Inflammatory macrophage treated with lipopolysaccharide for 4 hours (primary cell): ENCODE data around the gene TMEM243.
"Not testable (repeated sequence)": the region's sequence is repeated elsewhere in the genome, so short reads cannot be mapped to it uniquely, and the experiment has no call there.

ENCODE experiments used
- DNase-seq: peaks from one replicate; pipeline ENCODE4 v3.0.0-alpha.2; 2020

The TMEM243 gene

GRCh38 chr7:87219545-87220025, at the start of gene TMEM243:
Gene TMEM243, minus strand, starts transcription at chr7:87219732. Its CDS starts 229 bp downstream, at chr7:87219503.
- DNase-seq, result peak; percentile 94

GRCh38 chr7:87267239-87267900, 47.8 kb upstream of the TMEM243 start:
- no peak for DNase-seq

GRCh38 chr7:87263537-87263936, 44.0 kb upstream of the TMEM243 start:
- no peak for DNase-seq

GRCh38 chr7:87253589-87254087, 34.1 kb upstream of the TMEM243 start:
- no peak for DNase-seq

GRCh38 chr7:87245671-87246070, 26.1 kb upstream of the TMEM243 start:
- DNase-seq, result not testable (repeated sequence)

GRCh38 chr7:87238464-87239051, 19.0 kb upstream of the TMEM243 start:
- DNase-seq, result not testable (repeated sequence)

- no peak for DNase-seq
Measured at GRCh38 chr7:87234949-87235348, 15.4 kb upstream of the TMEM243 start.

- DNase-seq, result no peak
Measured at GRCh38 chr7:87231711-87232110, 12.2 kb upstream of the TMEM243 start.

- no peak for DNase-seq
Measured at GRCh38 chr7:87231258-87231657, 11.7 kb upstream of the TMEM243 start.

- no peak for DNase-seq
Measured at GRCh38 chr7:87226495-87226894, 7.0 kb upstream of the TMEM243 start.

- DNase-seq, result no peak
Measured at GRCh38 chr7:87225696-87226095, 6.2 kb upstream of the TMEM243 start.

- no peak for DNase-seq
Measured at GRCh38 chr7:87223666-87224065, 4.1 kb upstream of the TMEM243 start.

- DNase-seq, result no peak
Measured at GRCh38 chr7:87220734-87221215, 1.2 kb upstream of the TMEM243 start.

- DNase-seq, result peak; percentile 78
Measured at GRCh38 chr7:87220026-87220733, 648 bp upstream of the TMEM243 start.

- peak; percentile 87 for DNase-seq
Measured at GRCh38 chr7:87218796-87219544, 562 bp downstream of the TMEM243 start.

- no peak for DNase-seq
Measured at GRCh38 chr7:87217983-87218653, 1.4 kb downstream of the TMEM243 start.

GRCh38 chr7:87216701-87217508, 2.6 kb downstream of the TMEM243 start:
- DNase-seq, result peak; percentile 59

GRCh38 chr7:87215046-87215445, 4.5 kb downstream of the TMEM243 start:
- DNase-seq, result no peak

- DNase-seq, result peak; percentile 71
Measured at GRCh38 chr7:87213811-87214210, 5.7 kb downstream of the TMEM243 start.

- DNase-seq, result no peak
Measured at GRCh38 chr7:87213252-87213651, 6.3 kb downstream of the TMEM243 start.

GRCh38 chr7:87212498-87212897, 7.0 kb downstream of the TMEM243 start:
- peak; percentile 44 for DNase-seq
